Fibroblast of lung (primary cell): ENCODE results near the gene POFUT2.

ENCODE experiments used
- CTCF ChIP-seq, 2 donors: IDR thresholded peaks in 1 of 2; conservative IDR thresholded peaks in 1 of 2; 1 replicate in 1 of 2; 2 replicates in 1 of 2; pipeline ENCODE4 v1.5.1; 2011 to 2012; ENCODE audit warnings: low read length in 2 of 2, control low read depth in 1 of 2, inconsistent platforms in 1 of 2, low read depth in 1 of 2, mild to moderate bottlenecking in 1 of 2
- EZH2 ChIP-seq: IDR thresholded peaks from 2 replicates; pipeline ENCODE4 v1.5.1; 2012; ENCODE audit warnings: low read length, control low read depth, mild to moderate bottlenecking; ENCODE audit errors: missing control alignments

GRCh38 chr21:45302082-45303061 lies 14.7 kb upstream of the POFUT2 start:
- TF ChIP-seq CTCF (conservative IDR thresholded peaks at IDR 0.05 in 1 of 2, IDR thresholded peaks at IDR 0.05 in 1 of 2; ENCODE audit: low read depth in 1 of 2, low read length in 2 of 2) (no peak), EZH2 (no peak)
